Hepatocyte (in vitro differentiated cells): Measurements from ENCODE around the gene CALML6.

Source experiments
- CTCF ChIP-seq: fragments of 200-600 bp; sonication (generic); IDR thresholded peaks from 2 replicates; pipeline ENCODE4 v1.5.1; 2016; ENCODE audit warnings: antibody characterized with exemption, mild to moderate bottlenecking; ENCODE audit not compliant: poor library complexity
- EZH2 ChIP-seq: fragments of 200-600 bp; sonication (generic); IDR thresholded peaks from 2 replicates; pipeline ENCODE4 v1.6.1; 2016; ENCODE audit warnings: antibody characterized with exemption, mild to moderate bottlenecking, borderline replicate concordance
- EZH2phosphoT487 ChIP-seq: fragments of 200-600 bp; sonication (generic); IDR thresholded peaks from one replicate; pipeline ENCODE4 v1.6.1; 2018; ENCODE audit warnings: antibody characterized with exemption, mild to moderate bottlenecking, low read depth, moderate library complexity; ENCODE audit not compliant: unreplicated experiment, severe bottlenecking

- TF ChIP-seq CTCF (no peak), EZH2 (no peak), EZH2phosphoT487 (no peak)
Observed at GRCh38 chr1:1948783-1949182, 33.7 kb downstream of the CALML6 start.
